ENCODE results near the gene MXRA7.
A peak's percentile ranks its signal among the peaks of the same experiment; 100 is the strongest.
"Not testable (repeated sequence)": the region's sequence is repeated elsewhere in the genome, so short reads cannot be mapped to it uniquely, and the experiment has no call there.

The MXRA7 gene

DNA sequence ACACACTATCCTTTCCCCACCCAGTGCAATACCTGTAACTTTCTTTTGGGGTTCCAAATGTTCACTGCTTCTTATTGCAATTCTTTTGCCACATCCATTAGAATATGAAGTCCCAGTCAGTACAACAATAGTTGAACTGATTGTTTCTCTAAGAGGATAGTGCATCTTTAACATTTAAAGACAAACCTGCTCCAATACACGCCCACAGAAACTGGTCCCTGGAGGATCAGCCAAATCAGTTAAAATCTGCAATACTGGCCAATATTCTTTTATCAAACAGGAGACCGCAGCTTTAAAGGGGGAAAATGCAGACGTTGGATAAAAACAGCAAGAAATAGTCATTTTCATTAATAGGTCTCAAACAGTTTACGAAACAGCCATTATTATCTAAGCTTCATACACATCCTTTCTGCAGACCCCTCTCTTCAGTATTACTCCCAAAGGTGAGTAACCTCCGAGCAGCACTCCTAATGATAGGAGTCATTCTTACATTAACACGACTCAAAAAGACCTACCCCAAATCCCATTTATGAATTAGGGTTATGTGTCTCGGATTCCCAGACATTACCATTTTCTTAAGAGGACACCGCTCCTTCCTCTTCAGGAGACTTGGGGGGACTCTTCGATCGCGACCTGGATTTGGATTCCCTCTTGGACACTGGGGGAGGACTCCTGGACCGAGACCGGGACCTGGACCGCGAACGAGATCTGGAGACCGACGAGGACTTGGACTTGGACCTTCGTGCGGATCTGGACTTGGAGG, 25.0 kb upstream of the MXRA7 start:
- peak overlapping the region; percentile 98 for H3K27ac ChIP-seq
- H3K9ac ChIP-seq: peak overlapping the region; percentile 98
- H3K36me3 ChIP-seq: peaks cover 55% of the 10 kb centered on the region
- TF ChIP-seq Cebpa-rat (IDR thresholded peaks at IDR 0.05): no peak
- H3K9me3 ChIP-seq: no peaks in the 10 kb centered on the region
- peaks cover 60% of the 10 kb centered on the region for H4K20me1 ChIP-seq
- H3K4me2 ChIP-seq: peak overlapping the region; percentile 90
- peaks cover 59% of the 10 kb centered on the region for H3K4me1 ChIP-seq
- H3K27me3 ChIP-seq: no peaks in the 10 kb centered on the region
- H3K4me3 ChIP-seq: peak overlapping the region; percentile 89

DNA sequence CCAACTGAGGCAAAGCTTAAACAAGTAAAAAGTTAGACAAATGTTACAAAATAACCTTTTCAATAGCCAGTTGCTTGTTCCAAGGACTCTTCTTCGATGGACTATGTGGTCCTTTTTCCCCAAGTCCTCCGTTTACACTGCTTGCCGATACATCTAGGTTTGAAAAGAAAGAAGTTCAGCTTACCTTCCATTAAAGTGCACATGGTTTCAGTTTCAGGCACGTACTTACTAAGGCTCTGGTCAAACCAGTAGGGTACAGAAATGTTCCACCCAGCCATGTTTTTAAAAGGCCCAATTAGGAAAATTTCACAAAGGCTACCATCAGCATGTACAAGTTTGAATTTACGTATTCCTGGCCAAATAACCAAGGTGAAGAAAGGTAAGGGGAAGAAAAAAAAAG, 24.2 kb upstream of the MXRA7 start:
- no peak for TF ChIP-seq Cebpa-rat (IDR thresholded peaks at IDR 0.05)
- peaks cover 60% of the 10 kb centered on the region for H4K20me1 ChIP-seq
- H3K4me2 ChIP-seq: peak overlapping the region; percentile 90
- no peaks in the 10 kb centered on the region for H3K27me3 ChIP-seq
- peak overlapping the region; percentile 89 for H3K4me3 ChIP-seq
- peak overlapping the region; percentile 98 for H3K9ac ChIP-seq
- peaks cover 59% of the 10 kb centered on the region for H3K4me1 ChIP-seq
- H3K36me3 ChIP-seq: peaks cover 61% of the 10 kb centered on the region
- no peaks in the 10 kb centered on the region for H3K9me3 ChIP-seq
- peak overlapping the region; percentile 98 for H3K27ac ChIP-seq

DNA sequence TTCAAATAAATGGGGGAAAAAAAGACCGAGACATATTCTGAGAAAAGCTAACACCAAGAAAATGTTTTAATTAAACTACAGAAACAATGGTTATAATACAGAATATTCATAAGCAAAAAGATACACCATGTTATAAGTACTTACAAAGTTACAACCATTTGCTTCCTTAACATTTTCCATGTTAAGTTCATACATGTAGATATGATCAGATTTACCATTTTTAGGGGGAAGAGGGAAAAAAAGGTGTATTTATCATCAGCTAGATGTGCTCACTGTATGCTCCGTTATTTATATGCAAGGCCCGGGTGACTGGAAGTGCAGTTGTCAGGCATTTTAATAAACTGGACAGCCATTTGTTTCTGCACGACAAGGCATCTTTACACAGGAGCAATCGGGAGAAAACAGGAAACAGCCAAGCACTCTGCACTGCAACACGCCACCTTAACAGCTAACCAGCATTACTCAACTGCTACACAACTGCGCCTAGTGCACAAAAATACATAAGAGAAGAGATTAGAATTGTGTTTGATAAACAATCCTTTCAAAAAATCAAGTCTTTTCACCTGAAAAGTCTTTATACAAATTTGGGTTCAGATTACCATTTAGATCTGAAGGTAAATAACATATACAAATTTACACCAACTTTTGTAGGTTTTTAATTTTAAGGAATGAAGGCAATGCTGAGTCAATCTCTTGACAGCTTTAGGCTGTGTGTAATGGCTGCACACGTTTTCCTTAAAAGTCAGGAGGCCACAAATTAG, 23.5 kb upstream of the MXRA7 start:
- Histone ChIP-seq H3K27me3 (no peaks in the 10 kb centered on the region), H4K20me1 (peaks cover 65% of the 10 kb centered on the region), H3K9ac (peak overlapping the region; percentile 98), H3K36me3 (peaks cover 69% of the 10 kb centered on the region), H3K4me1 (peaks cover 59% of the 10 kb centered on the region), H3K4me3 (peak overlapping the region; percentile 89), H3K27ac (peak overlapping the region; percentile 98), H3K9me3 (no peaks in the 10 kb centered on the region), H3K4me2 (peak overlapping the region; percentile 90)
- no peak for TF ChIP-seq Cebpa-rat (IDR thresholded peaks at IDR 0.05)

- Histone ChIP-seq H3K27me3 (no peaks in the 10 kb centered on the region), H4K20me1 (peaks cover 67% of the 10 kb centered on the region), H3K27ac (peak overlapping the region; percentile 98; the same call in 1 of the 2 replicates), H3K36me3 (peaks cover 70% of the 10 kb centered on the region), H3K4me3 (peak overlapping the region; percentile 89), H3K9ac (peak overlapping the region; percentile 98; the same call in 1 of the 2 replicates), H3K9me3 (no peaks in the 10 kb centered on the region), H3K4me2 (peak overlapping the region; percentile 90), H3K4me1 (peaks cover 59% of the 10 kb centered on the region)
- TF ChIP-seq Cebpa-rat (IDR thresholded peaks at IDR 0.05): no peak
These were observed 22.8 kb upstream of the MXRA7 start for GRCh38 chr17:76733618-76733957.

DNA sequence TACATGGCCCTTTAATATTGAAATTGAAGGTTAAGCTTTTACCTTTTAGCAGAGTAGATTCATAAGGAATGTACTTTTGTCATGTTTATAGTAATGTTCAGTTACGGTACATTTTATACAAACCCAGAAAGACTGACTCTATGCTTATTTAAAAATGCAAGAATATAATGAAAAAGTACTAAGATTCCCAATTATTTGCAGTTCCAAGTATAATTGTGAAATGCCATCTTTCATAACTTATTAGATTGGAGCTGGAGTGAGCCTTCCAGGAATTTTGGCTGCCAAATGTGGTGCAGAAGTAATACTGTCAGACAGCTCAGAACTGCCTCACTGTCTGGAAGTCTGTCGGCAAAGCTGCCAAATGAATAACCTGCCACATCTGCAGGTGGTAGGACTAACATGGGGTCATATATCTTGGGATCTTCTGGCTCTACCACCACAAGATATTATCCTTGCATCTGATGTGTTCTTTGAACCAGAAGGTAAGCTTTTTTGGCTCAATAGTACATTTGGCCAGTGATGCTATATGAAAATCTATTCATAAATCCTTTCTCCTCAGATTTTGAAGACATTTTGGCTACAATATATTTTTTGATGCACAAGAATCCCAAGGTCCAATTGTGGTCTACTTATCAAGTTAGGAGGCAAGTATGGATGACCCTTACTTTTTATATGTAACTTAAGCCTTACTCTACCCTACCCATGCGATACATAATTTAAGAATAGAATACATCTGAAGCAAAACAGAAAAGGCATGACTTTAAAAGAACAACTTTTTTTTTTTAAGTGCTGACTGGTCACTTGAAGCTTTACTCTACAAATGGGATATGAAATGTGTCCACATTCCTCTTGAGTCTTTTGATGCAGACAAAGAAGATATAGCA, 22.2 kb upstream of the MXRA7 start:
- Histone ChIP-seq H3K36me3 (peaks cover 70% of the 10 kb centered on the region), H3K9ac (peak overlapping the region; percentile 98; the same call in 1 of the 2 replicates), H4K20me1 (peaks cover 67% of the 10 kb centered on the region), H3K4me1 (peaks cover 63% of the 10 kb centered on the region), H3K4me2 (peak overlapping the region; percentile 90), H3K4me3 (peak overlapping the region; percentile 89), H3K9me3 (no peaks in the 10 kb centered on the region), H3K27ac (no peak overlapping the region), H3K27me3 (no peaks in the 10 kb centered on the region)
- TF ChIP-seq Cebpa-rat (IDR thresholded peaks at IDR 0.05): no peak

DNA sequence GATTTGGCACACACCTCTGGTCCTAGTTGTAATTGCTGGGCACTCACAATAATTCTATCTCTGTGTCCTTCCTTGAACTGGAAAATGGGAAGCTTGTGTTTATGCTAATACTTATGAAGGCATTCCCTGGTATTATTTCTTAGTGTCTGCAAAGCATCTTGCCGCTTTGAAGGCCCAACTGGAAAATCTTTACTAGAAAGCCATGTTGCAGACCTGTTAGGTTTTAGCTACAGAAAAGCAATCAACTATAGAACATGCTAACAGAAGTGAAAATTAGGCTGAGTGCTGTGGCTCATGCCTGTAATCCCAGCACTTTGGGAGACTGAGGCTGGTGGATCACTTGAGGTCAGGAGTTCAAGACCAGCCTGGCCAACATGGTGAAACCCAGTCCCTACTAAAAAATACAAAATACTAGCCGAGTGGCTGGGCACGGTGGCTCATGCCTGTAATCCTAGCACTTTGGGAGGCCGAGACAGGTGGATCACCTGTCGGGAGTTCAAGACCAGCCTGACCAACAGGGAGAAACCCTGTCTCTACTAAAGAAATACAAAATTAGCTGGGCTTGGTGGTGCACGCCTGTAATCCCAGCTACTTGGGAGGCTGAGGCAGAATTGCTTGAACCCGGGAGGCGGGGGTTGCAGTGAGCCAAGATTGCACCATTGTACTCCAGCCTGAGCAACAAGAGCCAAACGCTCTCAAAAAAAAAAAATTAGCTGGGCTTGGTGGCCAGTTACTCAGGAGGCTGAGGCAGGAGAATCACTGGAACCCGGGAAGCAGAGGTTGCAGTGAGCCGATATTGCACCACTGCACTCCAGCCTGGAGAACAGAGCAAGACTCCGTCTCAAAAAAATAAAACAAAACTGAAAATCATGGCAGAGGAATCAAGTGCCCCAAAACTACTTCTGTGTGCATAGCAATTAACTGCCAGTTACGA, 21.3 kb upstream of the MXRA7 start:
- not testable (repeated sequence) for H3K27me3 ChIP-seq, H3K9me3 ChIP-seq
- Histone ChIP-seq H3K4me3 (peak overlapping the region; percentile 19; the same call in 1 of the 2 replicates), H4K20me1 (peaks cover 67% of the 10 kb centered on the region), H3K4me2 (peak overlapping the region; percentile 90), H3K27ac (peak overlapping the region; percentile 1; the same call in 1 of the 2 replicates), H3K9ac (peak overlapping the region; percentile 25; the same call in 1 of the 2 replicates), H3K36me3 (peaks cover 70% of the 10 kb centered on the region), H3K4me1 (peaks cover 64% of the 10 kb centered on the region)

DNA sequence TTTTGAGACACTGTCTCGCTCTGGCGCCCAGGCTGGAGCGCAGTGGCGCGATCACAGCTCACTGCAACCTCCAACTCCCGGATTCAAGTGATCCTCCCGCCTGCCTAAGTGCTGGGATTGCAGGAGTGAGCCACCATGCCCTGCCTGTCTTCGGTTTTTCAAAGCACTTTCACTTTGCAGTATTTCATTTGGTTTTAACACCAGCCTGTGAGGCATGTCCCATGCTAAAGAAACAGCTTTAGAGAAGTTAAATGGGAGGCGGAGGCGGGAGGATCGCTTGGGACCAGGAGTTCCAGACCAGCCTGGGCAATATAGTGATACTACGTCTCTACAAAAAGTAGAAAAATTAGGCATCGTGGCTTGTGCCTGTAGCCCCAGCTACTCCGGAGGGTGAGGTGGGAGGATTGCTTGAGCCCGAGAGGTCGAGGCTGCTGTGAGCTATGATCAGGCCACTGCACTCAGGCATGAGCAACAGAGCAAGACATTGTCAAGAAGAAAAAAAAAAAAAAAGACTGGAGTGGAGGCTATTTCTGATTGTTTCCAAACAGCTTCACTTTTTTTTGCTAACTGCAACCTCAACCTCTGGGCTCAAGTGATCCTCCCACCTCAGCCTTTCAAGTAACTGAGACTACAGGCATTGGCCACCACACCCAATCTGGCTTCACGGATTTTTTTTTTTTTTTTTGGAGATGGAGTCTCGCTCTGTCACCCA, 17.1 kb upstream of the MXRA7 start:
- Histone ChIP-seq H3K9me3 (no peaks in the 10 kb centered on the region), H3K4me2 (peak overlapping the region; percentile 90), H3K9ac (peak overlapping the region; percentile 99), H3K4me1 (peaks cover 79% of the 10 kb centered on the region), H4K20me1 (peaks cover 52% of the 10 kb centered on the region), H3K36me3 (peaks cover 59% of the 10 kb centered on the region), H3K27me3 (no peaks in the 10 kb centered on the region), H3K27ac (peak overlapping the region; percentile 100), H3K4me3 (peak overlapping the region; percentile 80)
- TF ChIP-seq Cebpa-rat (IDR thresholded peaks at IDR 0.05): no peak

All from BLaER1 (cell line).